HG03103 (cell line): ENCODE measurements around the gene H3-3A.

Source experiments
- ATAC-seq: cut with Tn5 transposase; IDR thresholded peaks from one replicate; pipeline ENCODE4 v1.9.1; 2021; ENCODE audit warnings: low read depth; ENCODE audit not compliant: unreplicated experiment

H3-3A gene

DNA sequence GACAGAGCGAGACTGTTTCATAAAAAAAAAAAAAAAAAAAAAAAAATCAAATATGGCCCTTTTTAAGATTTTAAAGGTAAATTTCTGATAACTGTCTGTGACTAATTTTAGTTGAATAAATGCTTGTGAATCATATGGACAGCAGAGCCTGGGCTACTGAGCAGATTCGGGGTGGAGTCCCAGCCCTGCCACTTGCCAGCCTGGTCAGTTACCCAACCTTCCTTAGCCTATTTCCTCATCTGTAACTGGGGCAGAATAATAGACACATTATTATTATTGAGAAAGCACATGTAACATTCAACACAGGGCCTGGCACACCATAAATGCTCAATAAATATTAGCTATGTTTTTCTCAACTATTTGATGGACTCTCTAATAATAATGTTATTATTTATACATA is 11.2 kb upstream of the H3-3A start:
- ATAC-seq, result no peak

DNA sequence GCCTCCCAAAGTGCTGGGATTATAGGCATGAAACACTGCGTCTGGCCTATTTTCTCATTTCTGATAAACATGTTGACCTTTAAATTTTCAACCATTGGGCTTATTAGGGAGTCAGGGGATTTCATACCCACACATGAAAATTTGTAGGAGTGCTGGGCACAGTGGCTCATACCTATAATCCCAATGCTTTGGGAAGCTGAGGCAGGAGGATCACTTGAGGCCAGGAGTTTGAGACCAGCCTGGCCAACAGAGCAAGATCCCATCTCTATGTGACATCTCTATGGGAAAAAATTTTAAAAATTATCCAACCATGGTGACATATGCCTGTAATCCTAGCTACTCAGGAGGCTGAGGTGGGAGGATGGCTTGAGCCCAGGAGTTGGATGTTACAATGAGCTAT is 10.5 kb upstream of the H3-3A start:
- no peak for ATAC-seq

DNA sequence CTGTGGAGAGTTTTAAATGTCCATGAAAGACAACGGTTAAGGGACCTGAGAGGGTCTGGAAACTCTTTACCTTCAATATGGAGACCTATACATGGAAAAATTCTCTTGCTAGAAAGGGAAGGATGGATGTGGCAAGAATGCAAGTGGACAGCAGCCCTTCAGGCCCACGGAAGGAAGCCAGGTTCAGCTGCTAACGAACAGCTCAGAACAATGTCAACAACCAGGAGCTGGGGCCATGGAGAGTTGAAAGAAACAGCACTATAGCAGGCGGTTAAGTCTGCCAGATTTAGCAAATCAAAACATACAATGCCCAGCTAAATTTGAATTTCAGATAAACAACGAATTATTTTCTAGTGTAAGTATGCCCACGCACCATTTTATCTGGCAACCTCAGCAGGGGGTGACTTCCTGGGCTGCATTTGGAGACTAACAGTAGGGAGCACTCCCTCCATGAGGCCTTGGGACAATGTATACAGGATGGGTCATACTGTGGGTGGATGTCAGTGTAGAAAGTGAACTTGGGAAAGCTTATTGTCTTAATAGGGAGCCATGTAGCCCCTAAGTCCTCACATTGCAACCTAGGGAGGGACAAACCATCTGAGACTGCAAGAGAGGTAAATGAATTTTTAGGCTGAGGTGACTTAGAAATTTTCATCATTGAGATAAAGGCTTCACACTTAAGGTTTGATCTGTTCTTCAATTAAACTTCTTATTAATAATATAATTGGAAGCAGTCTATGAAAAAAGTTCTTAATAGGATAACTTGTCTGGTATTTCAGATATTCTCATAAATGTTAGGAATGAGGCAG is 7.8 kb upstream of the H3-3A start:
- ATAC-seq, result no peak

DNA sequence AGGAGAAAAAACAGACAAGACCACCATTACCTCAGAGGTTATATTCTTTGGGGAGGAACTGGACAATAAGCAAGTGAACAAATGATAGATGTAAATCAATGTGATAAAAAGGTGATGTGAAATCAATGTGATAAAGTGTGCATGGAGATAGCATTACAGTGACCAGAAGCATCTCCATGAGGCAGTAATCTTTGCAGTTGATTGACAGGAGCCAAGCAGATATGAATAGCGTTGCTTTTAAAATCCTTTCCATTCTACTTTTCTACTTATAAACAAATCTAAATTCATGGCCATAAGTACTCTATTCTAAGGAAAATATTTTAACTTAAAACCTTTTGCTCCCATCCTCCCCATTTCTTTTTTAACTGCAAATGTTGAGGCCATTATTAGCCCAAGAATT is 2.8 kb upstream of the H3-3A start:
- no peak for ATAC-seq

DNA sequence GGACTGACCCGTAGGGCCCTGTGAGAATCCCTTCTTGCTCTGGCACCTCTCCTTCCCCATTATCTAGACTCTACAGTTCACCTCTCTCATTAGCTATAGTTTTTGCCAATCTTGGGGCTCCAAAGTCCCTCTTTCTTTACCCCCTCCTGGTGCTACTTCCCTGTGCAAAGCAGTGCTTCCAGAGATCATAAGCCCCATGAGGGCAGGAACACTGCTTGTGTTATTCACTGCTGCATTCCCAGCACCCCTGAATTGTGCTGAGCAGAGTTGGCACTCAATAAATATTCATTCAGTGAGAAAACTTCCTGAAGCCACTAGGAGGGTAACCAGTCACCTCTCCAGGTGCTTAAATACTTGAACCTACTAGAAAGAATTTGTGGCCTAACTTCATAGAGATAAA is 2.1 kb upstream of the H3-3A start:
- ATAC-seq, result no peak

DNA sequence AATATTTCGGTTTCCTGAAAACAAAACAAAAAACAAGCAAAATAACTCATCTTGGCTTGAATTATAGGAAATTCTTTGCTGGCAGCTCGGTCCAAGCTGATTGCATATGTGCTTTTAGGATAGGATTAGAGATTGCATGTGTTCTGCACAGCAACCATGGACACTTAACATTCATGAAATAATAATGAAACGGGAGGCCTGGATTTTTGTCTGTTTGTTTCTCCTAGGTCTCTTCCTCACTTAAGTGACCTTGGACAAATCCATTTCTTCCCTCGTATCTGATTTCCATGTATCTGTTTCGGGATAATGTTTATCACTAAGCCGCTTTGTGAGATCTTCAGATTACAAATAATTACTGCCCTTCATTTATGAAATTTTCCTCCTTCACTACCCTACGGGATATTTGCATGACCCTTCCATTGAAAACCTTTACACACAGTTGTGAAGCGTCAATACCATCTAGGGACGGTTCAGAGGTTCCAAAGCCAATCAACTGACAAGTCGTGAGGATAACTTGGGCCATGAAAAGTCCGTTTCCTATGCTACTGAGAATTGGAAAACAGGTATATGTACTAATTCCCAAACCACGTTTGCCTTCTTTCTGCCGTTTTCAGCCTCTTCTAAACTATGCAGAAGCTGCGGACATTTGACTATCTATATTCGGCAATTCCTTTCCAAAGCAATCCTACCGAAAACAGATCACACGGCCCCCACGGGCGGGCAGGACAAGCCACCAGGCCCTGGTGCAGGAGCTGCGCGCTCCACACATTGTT is 1.3 kb upstream of the H3-3A start:
- ATAC-seq, result no peak

DNA sequence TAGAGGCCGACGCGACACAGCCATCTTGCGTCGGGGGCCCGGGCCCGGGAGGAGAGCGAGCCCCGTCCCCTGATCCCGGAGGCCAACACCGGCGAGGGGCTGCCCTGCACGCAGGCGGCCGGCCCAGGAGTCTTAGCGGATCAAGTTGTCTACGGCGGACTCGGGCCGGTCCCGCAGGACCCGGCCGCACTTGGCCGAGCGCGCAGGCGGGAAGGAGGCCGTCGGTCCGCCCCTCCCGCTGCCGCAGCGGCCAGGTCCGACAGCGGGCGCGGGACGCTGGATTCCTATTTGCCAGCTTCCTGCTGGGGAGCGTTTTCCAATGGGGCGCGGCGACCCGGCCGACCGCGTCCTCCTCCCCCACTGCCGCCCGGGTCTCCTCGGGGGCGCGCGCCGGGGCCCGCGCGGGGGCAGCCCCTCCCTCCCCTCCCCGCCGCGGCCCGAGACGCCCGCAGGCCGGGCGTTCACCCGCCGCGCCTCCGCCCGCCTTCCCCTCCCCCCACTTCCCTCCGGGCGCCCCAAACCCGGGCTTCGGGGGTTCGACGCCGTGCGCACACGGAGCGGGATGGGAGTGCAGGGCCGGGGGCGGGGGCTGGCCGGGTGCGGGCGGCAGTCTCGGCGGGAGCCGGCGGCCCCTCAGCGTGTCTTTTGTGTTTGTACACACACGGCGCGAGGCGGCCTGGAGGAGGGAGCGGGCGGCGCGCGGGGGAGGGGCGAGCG is 517 bp upstream of the H3-3A start:
- peak; percentile 41 for ATAC-seq

DNA sequence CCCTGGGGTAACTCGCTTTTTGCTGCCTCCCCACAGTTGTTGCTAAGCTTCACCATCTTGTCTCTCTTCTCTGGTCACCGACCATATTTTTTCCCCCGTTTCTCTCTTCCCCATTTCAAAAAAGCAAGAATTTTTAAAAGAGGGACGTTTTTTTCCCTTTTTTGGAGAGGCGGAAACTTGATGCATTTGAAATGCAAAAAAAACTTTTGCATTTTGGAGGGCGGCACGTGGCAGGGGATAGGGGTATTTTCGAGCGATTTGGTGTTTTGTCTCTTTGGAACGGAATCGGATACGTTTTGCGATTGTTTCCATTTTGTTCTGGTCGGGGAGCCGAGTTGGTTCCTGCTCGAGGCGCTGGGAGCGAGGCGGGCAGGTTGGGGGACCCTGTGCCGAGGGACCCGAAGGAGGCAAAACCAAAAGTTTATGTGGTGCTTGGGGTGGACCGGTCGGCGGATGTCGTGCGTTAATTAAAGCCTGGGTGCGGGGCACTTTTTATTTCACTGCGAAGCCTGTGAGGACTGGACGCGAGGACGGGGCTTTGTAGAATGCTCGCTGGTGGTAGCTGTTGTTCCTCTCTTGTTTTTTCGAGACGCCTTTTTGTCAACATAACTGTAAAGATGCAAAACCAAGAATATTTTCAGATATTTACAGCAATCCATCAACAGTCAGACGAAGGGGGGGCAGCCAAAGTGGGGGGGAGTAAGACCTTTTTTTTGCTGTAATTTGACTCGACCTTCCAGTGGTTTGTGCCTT is 884 bp downstream of the H3-3A start:
- ATAC-seq, result peak; percentile 4

DNA sequence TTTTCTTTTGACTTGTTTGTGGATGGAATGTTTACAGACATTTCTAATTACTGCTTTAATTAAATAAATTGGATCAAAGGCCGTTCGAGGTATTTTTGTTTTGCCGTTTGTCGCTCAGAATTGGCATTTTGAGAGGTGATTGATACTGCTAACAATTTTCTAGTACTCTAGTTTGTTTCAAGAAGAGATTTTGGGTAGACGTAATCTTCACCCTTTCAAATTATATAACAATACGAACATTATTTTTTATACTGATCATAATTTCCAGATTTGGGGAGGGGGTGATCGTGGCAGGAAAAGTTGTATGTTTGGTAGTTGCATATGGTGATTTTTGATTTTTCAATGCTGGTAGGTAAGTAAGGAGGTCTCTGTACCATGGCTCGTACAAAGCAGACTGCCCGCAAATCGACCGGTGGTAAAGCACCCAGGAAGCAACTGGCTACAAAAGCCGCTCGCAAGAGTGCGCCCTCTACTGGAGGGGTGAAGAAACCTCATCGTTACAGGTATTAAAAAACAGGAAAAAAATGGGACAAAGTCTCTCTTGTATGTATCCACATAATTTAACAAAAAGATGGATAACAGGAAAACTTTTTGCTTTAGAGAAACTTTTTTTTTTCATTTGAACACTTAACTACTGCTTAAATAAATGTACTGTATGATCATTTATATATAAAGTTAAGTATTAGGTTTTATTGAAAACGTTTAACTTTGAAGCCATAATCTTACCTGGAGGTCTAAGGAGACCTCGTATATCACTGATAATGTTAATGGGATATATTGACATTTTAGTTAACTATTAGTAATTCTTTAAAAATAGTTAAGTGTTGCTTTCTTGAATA is 1.7 kb downstream of the H3-3A start:
- ATAC-seq, result no peak

DNA sequence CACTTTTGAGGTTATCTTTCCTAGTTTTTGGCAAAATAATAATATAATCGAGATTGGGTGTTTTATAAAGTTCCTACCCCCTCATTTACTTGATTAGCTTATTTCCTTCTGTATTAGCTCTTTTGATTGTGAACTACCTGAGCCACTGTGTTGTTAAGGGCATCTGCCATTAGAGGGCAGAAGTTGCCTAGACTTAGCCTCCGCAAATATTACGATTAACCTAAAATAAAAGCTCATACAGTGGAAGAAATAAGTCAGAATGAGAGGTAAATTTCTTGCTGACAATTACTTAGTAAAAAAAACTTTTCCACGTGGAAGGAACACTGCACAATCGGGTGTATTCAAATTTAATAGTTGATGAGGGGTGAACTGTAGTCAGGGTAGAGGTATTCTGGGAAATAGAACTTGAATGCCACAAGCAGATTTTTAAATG is 2.3 kb downstream of the H3-3A start:
- no peak for ATAC-seq

DNA sequence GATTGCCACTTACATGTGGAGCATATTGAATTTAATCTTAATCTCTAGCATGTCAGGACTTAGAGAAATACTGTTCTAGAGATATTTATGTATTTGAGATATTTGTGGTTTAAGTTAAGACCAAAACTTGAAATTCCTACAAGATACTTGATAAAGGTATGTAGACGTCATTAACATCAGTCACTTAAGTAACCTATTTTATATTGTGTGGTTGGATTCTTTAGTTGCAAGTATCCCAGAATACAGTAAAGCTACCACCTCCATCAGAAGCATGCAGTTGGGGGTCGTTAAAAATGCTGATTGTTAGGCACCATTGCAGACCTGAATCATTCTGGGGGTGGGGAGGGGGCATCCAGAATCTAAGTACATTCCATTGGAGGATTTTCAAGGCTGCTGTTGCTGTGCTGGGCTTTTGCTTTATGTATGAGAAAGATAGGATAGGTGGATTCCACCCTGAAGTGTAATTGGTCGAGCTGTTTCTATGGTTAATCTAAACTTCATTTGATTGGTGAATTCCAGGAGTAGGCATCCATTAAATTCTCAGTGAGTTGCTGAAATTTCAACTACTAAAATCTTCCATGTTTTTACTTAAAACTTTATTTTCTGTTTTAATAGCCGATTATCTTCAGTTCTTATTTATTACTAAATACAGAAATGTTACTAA is 4.0 kb downstream of the H3-3A start:
- no peak for ATAC-seq

DNA sequence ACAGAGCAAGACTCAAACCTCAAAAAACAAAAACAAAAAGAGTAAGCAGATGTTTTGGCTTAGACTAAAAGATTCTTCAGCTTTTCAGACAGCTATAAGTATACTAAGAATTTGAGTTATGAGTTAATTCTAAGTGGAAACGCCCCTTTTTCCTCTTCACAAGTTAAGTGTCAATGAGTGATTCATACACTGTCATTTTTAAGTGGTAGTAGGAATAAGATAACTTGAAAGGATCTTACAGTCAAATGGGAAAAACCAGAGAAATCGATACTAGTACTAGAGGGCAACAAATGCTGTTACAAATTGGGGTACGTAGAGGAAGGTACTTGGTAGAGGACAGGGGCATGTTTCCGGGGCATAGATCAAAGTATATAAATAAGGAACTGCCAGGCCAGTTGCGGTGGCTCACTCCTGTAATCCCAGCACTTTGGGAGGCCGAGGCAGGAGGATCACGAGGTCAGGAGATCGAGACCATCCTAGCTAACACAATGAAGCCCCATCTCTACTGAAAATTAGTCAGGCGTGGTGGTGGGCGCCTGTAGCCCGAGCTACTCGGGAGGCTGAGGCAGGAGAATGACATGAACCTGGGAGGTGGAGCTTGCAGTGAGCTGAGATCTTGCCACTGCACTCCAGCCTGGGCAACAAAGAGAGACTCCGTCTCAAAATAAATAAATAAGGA is 7.4 kb downstream of the H3-3A start:
- ATAC-seq, result no peak

DNA sequence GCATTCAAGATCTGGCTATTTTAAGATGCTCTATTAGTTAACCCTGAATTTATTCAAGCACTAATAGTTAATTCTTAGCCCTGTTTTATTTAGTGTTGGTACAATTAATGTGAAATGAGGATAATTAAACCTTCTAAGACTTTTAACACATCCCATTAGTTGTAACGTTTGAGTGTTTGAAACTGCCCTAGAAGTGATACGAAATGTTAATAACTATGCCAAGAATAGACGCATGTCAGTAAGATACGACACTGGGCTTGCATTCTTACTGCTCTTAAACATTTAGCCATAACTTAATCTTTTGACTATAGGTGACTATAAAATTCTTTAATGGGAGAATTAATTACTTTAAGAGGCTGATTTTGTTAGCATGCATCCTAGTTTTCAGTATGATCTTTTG is 9.8 kb downstream of the H3-3A start:
- ATAC-seq, result no peak

DNA sequence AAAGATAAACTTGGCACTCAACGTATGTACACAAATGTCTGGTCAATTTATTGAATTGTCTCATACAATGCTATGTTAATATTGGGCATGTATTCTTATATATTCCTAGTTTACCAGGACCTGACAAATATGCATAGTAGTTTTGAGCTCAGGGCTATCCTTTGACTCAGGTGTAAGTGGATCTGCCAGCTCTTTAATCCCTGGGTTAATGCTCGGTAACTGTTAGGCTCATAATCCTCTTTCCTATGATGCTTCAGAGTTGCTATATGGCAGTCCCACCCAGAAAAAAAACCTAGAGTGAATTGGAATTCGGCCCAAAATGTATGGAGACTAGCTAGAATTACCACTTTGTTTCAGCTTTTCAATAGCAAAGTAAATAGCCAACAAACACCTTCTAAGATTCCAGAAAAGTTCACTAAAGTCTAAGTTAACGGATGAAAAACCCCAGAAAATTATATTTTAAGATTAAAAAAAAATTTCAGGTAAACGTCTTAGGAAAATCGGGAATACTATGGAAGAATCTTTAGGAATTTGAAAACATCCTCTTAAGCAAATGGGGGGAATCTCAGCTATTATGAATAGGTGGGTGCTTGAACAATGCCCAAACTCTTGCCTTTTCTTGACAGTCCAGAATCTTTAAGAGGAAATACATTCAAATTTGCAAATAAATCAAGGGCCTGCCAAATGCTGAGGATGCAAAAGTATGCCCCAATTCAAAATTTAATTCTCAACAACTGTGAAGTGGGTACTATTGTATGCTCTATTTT is 10.9 kb downstream of the H3-3A start:
- ATAC-seq, result no peak

DNA sequence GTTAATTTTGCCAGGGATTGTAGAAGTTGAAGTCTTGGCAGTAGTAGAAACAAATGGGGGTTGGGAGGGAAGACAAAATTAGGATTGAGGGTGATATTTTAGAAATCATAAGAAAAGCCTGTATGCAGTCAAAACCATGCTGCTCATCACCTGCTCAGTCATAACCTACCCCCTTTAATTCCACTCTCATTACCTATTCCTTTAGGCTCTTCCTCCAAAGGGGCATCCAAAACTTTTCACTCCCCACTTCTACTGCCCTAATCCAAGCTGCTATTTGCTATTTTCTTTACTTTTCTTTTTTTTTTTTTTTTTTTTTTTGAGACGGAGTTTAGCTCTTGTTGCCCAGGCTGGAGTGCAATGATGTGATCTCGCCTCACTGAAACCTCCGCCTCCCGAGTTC is 11.5 kb downstream of the H3-3A start:
- no peak for ATAC-seq

DNA sequence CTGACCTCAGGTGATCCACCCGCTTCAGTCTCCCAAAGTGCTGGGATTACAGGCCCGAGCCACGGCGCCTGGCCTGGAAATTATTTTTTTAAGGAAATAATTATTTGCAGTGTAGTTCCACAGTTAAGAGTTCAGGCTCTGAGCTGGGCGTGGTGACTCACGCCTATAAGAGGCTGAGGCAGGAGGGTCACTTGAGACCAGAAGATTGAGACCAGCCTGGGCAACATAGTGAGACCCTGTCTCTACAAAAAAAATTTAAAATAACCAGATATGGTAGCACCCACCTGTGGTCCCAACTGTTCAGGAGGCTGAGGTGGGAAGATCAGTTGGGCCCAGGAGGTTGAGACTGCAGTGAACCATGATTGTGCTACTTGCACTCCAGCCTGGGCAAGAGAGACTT is 13.9 kb downstream of the H3-3A start:
- no peak for ATAC-seq

DNA sequence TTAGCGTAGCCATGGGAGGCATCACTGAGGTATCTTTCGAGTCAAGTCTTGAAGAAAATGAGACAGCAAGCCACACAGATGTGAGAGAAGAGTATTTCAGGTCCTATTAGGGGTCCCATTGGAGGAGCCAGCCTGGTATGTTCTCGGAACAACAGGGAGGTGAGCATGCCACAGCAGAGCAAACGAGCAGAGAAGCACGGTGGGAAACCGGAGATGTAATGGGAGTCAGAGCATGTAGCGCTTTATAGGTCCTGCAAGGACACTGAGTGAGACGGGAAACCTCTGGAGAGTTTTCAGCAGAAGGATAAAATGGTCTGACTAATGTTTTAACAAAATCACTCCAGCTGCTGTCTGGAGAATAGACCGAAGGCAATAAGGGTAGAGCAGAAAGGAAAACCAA is 15.9 kb downstream of the H3-3A start:
- no peak for ATAC-seq

DNA sequence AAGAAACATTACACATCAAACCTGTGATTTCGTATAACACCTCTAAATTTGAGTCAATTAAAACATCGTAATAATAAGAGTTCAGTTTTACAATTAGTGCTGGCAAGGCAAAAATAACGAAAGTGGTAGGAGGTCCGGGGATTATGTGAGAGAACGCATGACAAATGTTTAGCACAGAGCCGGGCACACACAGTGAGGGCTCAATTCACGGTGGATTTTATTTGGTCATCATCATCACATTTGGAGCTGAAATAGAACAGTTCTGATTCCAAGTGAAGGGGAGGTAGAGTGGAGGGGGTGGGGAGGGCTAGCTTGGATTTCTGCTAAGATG is 20.0 kb downstream of the H3-3A start:
- no peak for ATAC-seq
